Measurements from ENCODE around the gene NCEH1.
"Not testable (repeated sequence)": the region's sequence is repeated elsewhere in the genome, so short reads cannot be mapped to it uniquely, and the experiment has no call there.

The NCEH1 gene

GRCh38 chr3:172676196-172676922 lies 34.5 kb downstream of the NCEH1 start:
- no peak for DNase-seq (ENCODE audit: low read depth)

DNA sequence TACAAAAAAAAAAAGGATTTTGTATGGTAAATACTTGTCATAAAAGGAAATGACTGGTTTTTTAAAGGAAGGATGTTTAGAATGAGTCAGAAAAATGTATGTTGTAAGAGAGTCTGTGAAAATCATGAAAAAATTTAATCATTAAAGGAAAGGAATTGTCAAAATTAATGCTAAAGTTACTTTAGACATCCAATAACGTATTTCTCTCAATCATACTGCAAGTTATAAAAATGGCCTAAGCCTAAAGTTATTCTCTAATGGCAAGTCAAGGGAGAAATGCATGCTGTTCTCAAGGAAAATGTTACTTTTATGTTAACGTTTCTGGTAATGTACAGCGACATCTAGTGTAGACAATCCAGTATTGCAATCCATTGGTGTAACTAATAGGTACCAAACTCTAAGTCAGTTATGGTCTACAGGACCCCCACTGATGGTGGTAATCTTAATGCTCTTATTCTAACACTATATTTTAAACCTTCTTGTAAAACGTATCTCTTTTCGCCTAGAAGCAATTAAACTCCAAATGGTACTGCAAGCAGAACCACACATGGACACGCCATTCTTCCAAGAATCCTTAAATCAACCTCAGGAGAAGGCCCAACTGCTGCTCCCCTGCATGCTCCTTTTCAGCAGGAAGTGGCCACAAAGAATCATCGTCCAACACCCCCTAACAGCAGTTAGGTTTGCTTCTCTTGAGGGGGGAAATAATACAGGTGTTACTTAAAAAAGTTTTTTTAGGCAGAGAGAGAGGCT lies 35.2 kb downstream of the NCEH1 start:
- DNase-seq (ENCODE audit: low read depth): peak; percentile 9

- DNase-seq (ENCODE audit: low read depth): peak; percentile 11
Observed at GRCh38 chr3:172673210-172673679, 37.6 kb downstream of the NCEH1 start.

DNA sequence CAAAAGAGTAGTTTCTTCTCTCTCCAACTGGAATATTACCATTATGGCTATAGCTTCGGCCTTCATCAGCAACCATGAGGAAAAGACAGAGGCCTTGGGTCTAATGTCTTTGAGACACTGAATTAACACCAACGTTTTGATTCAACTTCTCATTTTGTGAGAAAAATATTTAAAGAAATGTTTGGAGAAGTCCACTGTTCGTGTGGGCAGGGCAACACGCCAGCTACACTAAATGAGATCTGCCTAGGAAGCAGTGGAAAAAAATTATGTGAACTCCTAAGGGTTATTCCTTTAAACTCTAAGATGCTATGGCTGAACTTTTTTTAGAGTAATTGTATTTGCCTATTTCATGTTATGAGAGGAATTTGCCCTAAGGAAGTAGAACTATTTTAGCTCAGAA lies 41.8 kb downstream of the NCEH1 start:
- no peak for DNase-seq (ENCODE audit: low read depth)

- peak; percentile 52 for DNase-seq (ENCODE audit: low read depth)
Observed at GRCh38 chr3:172666873-172667694, 43.8 kb downstream of the NCEH1 start.

DNA sequence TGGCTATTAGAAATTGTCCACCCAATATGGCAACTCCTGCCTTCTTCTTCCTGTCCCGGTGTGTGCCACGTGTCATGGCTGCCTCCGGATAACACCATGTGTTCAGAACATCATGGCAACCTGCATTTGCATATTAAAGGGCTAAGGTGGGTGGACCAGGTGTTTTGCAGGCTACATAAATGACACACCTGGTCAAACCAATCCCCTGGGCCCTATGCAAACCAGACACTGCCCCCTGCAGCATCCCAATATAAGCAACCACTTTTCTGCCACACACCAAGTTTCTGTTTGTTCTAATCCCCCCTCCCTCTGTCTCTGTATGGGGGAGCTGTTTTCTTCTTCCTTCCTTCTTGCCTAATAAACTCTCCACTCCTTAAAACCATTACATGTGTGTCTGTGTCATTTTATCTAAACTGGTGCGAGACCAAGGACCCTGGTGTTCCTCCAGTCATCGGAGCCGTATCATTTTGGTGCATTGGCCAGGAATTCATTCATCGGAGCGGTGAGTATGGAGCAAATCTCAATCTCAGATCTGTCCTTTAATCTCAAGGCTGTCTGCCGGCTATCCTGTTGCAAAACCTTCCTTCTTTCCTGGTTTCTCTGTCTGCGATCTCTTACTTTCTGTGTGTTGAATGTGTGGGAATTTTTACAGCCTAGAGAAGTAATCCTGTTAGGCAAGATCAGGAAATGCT lies 44.5 kb downstream of the NCEH1 start:
- no peak for DNase-seq (ENCODE audit: low read depth)

DNA sequence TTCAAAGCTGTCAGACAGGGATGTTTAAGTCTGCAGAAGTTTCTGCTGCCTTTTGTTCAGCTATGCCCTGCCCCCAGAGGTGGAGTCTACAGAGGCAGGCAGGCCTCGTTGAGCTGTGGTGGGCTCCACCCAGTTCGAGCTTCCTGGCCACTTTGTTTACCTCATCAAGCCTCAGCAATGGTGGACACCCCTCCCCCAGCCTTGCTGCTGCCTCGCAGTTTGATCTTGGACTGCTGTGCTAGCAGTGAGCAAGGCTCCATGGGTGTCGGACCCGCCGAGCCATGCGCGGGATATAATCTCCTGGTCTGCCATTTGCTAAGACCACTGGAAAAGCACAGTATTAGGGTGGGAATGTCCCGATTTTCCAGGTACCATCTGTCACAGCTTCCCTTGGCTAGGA lies 45.4 kb downstream of the NCEH1 start:
- DNase-seq (ENCODE audit: low read depth): not testable (repeated sequence)

DNA sequence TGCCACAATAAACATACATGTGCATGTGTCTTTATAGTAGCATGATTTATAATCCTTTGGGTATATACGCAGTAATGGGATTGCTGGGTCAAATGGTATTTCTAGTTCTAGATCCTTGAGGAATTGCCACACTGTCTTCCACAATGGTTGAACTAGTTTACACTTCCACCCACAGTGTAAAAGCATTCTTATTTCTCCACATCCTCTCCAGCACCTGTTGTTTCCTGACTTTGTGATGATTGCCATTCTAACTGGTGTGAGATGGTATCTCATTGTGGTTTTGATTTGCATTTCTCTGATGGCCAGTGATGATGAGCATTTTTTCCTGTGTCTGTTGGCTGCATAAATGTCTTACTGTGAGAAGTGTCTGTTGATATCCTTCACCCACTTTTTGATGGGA lies 50.4 kb downstream of the NCEH1 start:
- not testable (repeated sequence) for DNase-seq (ENCODE audit: low read depth)

DNA sequence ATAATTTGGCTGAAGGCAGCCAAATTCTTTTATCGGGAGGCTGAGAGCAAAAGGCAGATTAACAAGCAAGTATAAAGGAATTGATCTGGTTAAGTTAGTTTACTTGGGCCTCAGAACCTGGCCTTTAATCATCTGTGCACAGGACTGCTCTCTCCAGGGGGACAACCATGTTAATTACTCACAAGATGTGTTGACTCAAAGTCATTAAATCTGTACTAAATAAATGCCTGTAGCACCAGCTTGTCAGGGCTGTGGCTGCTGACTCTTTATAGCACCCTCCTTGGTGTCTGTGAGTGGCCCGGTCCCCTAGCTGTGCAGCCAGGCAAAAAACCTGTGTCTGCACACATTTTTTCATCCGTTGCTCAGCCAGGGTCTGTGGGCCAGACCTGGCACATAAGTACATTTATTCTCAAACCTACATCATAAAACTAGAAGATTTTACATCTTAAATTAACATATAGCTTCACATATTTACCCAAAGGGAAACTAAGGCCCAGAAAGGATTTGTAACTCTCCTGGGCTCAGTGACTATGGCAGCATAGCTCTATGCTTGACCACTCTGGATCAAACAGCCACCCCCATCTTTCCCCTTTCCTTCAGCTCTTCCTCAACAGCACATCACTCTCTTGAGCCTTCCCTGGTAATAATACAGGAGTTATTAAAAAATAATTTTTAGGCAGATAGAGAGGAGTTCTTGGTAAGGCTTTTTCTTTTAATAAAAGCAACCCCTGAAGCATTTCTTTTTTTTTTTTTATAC lies 51.4 kb downstream of the NCEH1 start:
- DNase-seq (ENCODE audit: low read depth): no peak

DNA sequence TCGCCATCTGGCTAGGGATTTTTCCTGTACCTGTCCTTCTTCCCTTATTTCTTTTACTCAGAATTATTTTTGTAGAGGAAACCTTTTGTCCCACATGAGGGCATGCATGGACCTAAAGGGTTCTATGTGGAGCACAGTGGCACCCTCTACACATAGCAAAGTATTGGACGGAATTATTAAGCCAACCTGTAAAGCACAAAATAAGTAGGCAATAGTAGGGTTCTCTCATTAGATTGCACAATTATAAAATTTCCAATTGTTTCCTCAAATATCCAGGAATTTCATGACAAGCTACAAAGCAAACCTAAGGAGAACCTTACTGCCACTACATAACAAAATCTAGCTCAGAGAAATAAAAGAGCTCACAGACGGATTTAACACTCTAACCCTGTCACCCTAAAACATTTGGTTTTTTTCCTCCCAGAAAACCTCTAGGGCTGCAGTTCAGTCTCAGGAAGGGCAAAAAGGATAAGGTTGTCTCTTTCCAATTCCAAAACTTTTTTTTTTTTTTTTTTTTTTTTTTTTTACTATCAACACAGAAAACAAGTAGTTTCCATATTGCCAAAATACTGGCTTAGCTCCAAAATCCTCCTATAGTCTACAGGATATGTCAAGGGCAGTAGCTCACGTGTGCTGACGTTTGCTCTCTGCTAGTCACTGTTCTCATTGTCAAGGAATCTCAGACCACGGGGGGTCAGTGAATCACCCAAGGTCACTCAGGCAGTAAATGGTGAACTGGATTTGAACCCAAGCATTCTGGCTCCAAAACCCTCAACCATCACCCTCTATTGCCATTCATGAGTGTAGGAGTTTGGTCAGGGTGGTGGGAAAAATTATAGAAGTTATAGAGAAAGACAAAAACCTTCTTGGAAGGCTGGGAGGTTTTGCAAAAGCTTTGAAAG lies 52.3 kb downstream of the NCEH1 start:
- DNase-seq (ENCODE audit: low read depth): no peak

DNA sequence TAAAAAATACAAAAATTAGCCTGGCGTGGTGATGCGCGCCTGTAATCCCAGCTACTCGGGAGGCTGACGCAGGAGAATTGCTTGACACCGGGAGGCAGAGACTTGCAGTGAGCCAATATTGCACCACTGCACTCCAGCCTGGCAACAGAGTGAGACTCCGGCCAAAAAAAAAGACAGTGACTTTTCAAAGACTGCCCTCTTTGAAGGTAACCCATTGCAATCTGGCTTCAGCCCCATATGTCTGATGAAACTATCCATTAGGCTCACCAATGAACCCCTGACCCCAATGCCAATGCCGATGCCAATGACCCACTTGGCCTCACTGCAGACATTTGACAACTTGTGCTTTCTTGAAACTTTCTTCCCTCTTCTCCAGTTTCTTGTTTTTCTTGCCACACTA lies 54.3 kb downstream of the NCEH1 start:
- DNase-seq (ENCODE audit: low read depth): no peak

DNA sequence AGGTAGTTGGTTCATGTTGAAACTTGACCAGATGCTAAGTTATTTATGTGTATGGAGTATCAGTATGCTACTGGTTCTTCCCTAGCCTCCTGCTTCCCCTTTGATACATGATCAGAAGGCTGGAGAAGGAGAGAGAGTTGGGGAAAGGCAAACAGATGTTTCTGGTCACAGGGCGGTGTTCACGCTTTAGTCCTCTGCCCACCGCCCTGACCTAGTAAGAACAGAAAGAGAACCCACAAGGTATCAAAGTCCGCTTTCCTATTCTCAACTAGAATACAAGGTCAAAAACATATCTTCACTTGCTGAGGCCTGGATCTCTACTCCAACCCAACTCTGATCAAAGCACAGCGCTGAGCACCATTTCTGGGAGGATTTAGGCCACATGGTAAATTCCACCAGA lies 55.5 kb downstream of the NCEH1 start:
- DNase-seq (ENCODE audit: low read depth): no peak

DNA sequence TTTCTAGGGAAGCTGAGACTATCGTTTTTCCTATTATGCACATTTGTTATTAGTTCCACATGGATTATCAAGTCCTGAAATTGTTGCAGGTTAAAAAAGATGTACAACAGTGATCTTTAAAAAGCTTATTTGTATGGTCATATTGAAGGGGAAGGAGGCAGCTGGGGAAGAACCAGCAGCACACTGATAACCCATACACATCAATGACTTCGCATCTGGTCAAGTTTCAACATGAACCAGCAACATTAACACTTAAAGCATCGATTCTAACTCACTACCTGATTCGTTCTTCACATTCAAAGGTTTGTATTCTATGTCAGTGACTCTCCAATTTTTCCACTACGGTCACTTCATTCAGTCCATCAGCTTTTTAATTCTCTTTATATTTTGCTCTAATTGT lies 56.4 kb downstream of the NCEH1 start:
- no peak for DNase-seq (ENCODE audit: low read depth)

GRCh38 chr3:172653004-172653572 lies 57.8 kb downstream of the NCEH1 start:
- DNase-seq (ENCODE audit: low read depth): no peak

DNA sequence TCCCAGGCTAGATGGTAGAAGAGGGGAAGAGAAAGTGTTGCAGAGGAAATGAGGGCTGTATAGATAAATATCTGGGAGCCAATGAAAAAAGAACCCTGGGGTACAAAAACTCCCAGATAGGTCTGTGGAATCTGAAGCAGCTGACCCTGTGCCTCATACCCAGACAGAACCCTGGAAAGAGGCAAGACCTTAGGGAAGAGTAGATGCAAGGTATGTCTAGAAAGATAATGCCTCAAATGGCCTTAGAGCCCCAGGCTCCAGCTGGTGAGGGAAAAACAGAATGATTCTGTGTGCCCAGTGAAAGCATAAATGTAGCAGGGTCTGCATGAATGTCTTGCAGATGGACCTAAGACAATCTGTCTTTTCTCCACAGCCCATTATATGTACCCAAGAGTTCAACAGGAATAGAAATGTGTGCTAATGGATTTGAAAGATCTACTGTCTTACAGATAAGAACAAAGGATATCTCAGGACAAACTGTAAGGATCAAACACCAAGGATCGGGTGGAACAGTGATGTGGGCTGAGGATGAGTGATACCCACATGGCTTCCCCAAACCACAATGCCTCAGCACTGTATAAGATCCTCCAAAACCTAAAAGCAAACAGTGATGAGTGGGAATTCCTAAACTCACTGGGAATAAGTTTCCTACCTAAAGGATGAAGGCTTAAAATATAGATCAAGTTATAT lies 58.8 kb downstream of the NCEH1 start:
- no peak for DNase-seq (ENCODE audit: low read depth)

DNA sequence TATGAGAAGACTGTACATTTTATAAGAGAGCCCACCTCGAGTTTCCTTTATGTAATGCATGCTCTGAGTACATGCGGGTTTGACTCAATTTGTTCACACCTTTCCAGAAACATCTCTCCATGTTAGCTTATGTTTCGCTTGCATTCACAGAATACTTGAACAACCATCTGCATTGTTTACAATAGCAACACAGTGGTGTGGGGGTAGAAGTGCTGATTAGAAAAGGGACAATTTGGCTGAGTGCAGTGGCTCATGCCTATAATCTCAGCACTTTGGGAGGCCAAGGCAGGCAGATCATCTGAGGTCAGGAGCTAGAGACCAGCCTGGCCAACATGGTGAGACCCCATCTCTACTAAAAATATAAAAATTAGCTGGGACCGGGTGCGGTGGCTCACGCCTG lies 60.9 kb downstream of the NCEH1 start:
- no peak for DNase-seq (ENCODE audit: low read depth)

DNA sequence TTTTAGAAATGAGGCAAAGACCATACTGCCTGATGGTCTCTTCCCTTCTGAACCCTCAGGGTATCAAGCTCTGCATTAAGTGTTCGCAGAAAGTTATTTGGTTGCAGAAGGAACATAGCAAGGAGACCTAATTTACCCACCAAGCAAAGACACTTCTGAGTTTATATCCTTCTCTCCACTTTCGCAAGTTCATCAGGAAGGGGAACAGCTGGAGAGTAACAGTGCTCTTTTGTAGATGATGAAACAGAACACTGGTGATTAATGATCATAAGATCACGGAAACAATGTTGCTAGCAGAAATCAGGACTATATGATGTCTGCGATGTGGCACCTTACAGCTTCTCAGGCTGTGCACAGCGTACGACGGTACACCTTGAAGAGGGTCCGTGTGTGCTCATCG lies 62.1 kb downstream of the NCEH1 start:
- DNase-seq (ENCODE audit: low read depth): no peak

- DNase-seq (ENCODE audit: low read depth): no peak
Observed at GRCh38 chr3:172647823-172648222, 63.0 kb downstream of the NCEH1 start.

GRCh38 chr3:172647080-172647479 lies 63.8 kb downstream of the NCEH1 start:
- no peak for DNase-seq (ENCODE audit: low read depth)

All from CMK (cell line).